Measurements from ENCODE around the gene CUTA. TPM values are rescaled to one million over a fixed set of nuclear protein-coding genes. Genes with fewer than 3 reads are reported as not detected.

The CUTA gene
- total and polyA plus RNA-seq, 5 donors from 2014 or later: 202 to 529 (median 476) TPM

- Histone ChIP-seq H3K4me3 (ENCODE audit: low read depth, low read length) (peak within 1 kb of the TSS; percentile 88), H3K27me3 (ENCODE audit: control insufficient read depth, insufficient read depth, low read length) (no peaks in the 10 kb centered on the region), H3K9me3 (ENCODE audit: control insufficient read depth in 2 of 2, low read length in 2 of 2) (no peaks in the 10 kb centered on the region), H3K4me1 (ENCODE audit: control insufficient read depth, insufficient read depth, low read length, poor library complexity, severe bottlenecking) (peaks cover 28% of the 10 kb centered on the region), H3K36me3 (ENCODE audit: control insufficient read depth, insufficient read depth, low read length) (peaks cover 10% of the 10 kb centered on the region), H3K27ac (ENCODE audit: insufficient read depth, low read length, poor library complexity, severe bottlenecking) (peak within 1 kb of the TSS; percentile 70)
- peaks cover 0 to 2% (median 0%) of the 10 kb centered on the region in 7 donors for H3K9me3 Mint-ChIP-seq
- peak within 1 kb of the TSS; percentile 97 to 100 (median 99) for H3K4me3 Mint-ChIP-seq
- no peaks in the 10 kb centered on the region for H3K27me3 Mint-ChIP-seq
- peak within 1 kb of the TSS; percentile 91 to 98 (median 96) for H3K27ac Mint-ChIP-seq
- peak; percentile 100 for ATAC-seq (ENCODE audit: low read depth in 2 of 2)
- H3K36me3 Mint-ChIP-seq: peaks cover 13% of the 10 kb centered on the region
- H3K4me1 Mint-ChIP-seq: peaks cover 11 to 49% (median 23%) of the 10 kb centered on the region in 4 donors
- DNase-seq: peak; percentile 93 to 96 (median 94)
These were observed 36.4 kb upstream of the CUTA start, which contains the start of gene ZBTB9 for GRCh38 chr6:33454009-33454946. TSS of gene ZBTB9 (plus strand) at chr6:33454576. CDS start at chr6:33455101, 525 bp downstream.

- peaks cover 10% of the 10 kb centered on the region for H3K36me3 ChIP-seq (ENCODE audit: control insufficient read depth, insufficient read depth, low read length)
- H3K27me3 Mint-ChIP-seq: no peaks in the 10 kb centered on the region
- no peaks in the 10 kb centered on the region for H3K27me3 ChIP-seq (ENCODE audit: control insufficient read depth, insufficient read depth, low read length)
- H3K9me3 ChIP-seq (ENCODE audit: control insufficient read depth in 2 of 2, low read length in 2 of 2): no peaks in the 10 kb centered on the region
- H3K4me1 ChIP-seq (ENCODE audit: control insufficient read depth, insufficient read depth, low read length, poor library complexity, severe bottlenecking): peaks cover 28% of the 10 kb centered on the region
- peak overlapping the region; percentile 90 to 98 (median 96) for H3K27ac Mint-ChIP-seq
- ATAC-seq (ENCODE audit: low read depth in 2 of 2) (no peak), DNase-seq (peak in 2 of 3 donors; percentile 5 to 26)
- peak overlapping the region; percentile 97 to 100 (median 99) for H3K4me3 Mint-ChIP-seq
- H3K27ac ChIP-seq (ENCODE audit: insufficient read depth, low read length, poor library complexity, severe bottlenecking): peak overlapping the region; percentile 70
- H3K9me3 Mint-ChIP-seq: peaks cover 0 to 2% (median 0%) of the 10 kb centered on the region in 7 donors
- peaks cover 11 to 55% (median 26%) of the 10 kb centered on the region in 4 donors for H3K4me1 Mint-ChIP-seq
- peaks cover 18% of the 10 kb centered on the region for H3K36me3 Mint-ChIP-seq
- H3K4me3 ChIP-seq (ENCODE audit: low read depth, low read length): peak overlapping the region; percentile 87
These were observed 35.6 kb upstream of the CUTA start for GRCh38 chr6:33453393-33454008.

GRCh38 chr6:33452496-33452895, 34.6 kb upstream of the CUTA start:
- Mint-ChIP-seq H3K27me3 (no peaks in the 10 kb centered on the region), H3K9me3 (peaks cover 0 to 2% (median 0%) of the 10 kb centered on the region in 7 donors), H3K4me1 (peaks cover 11 to 56% (median 27%) of the 10 kb centered on the region in 4 donors), H3K27ac (peak overlapping the region in 1 of 3 donors; percentile 96), H3K36me3 (peaks cover 26% of the 10 kb centered on the region), H3K4me3 (no peak overlapping the region)
- H3K36me3 ChIP-seq (ENCODE audit: control insufficient read depth, insufficient read depth, low read length): peaks cover 19% of the 10 kb centered on the region
- ATAC-seq (ENCODE audit: low read depth in 2 of 2): no peak
- no peak for DNase-seq
- H3K4me3 ChIP-seq (ENCODE audit: low read depth, low read length): no peak overlapping the region
- H3K9me3 ChIP-seq (ENCODE audit: control insufficient read depth in 2 of 2, low read length in 2 of 2): no peaks in the 10 kb centered on the region
- no peaks in the 10 kb centered on the region for H3K27me3 ChIP-seq (ENCODE audit: control insufficient read depth, insufficient read depth, low read length)
- peaks cover 28% of the 10 kb centered on the region for H3K4me1 ChIP-seq (ENCODE audit: control insufficient read depth, insufficient read depth, low read length, poor library complexity, severe bottlenecking)
- peak overlapping the region; percentile 70 for H3K27ac ChIP-seq (ENCODE audit: insufficient read depth, low read length, poor library complexity, severe bottlenecking)

- Mint-ChIP-seq H3K9me3 (peaks cover 0 to 2% (median 0%) of the 10 kb centered on the region in 7 donors), H3K4me3 (peak overlapping the region in 1 of 4 donors; percentile 61)
These were observed 33.7 kb upstream of the CUTA start for GRCh38 chr6:33451606-33452005.

GRCh38 chr6:33450434-33450833, 32.5 kb upstream of the CUTA start:
- Mint-ChIP-seq H3K27ac (peak overlapping the region in 1 of 3 donors; percentile 12), H3K9me3 (peaks cover 0 to 2% (median 0%) of the 10 kb centered on the region in 7 donors), H3K4me1 (peaks cover 10 to 37% (median 24%) of the 10 kb centered on the region in 4 donors), H3K27me3 (no peaks in the 10 kb centered on the region), H3K36me3 (peaks cover 22% of the 10 kb centered on the region), H3K4me3 (peak overlapping the region in 2 of 4 donors; percentile 44 to 49)
- peaks cover 16% of the 10 kb centered on the region for H3K36me3 ChIP-seq (ENCODE audit: control insufficient read depth, insufficient read depth, low read length)
- no peak overlapping the region for H3K27ac ChIP-seq (ENCODE audit: insufficient read depth, low read length, poor library complexity, severe bottlenecking)
- ATAC-seq (ENCODE audit: low read depth in 2 of 2) (no peak), DNase-seq (no peak)
- no peak overlapping the region for H3K4me3 ChIP-seq (ENCODE audit: low read depth, low read length)
- peaks cover 25% of the 10 kb centered on the region for H3K4me1 ChIP-seq (ENCODE audit: control insufficient read depth, insufficient read depth, low read length, poor library complexity, severe bottlenecking)
- H3K9me3 ChIP-seq (ENCODE audit: control insufficient read depth in 2 of 2, low read length in 2 of 2): no peaks in the 10 kb centered on the region
- no peaks in the 10 kb centered on the region for H3K27me3 ChIP-seq (ENCODE audit: control insufficient read depth, insufficient read depth, low read length)

More at GRCh38 chr6:33451606-33452005, 33.7 kb upstream of the CUTA start:
- Histone ChIP-seq H3K27me3 (ENCODE audit: control insufficient read depth, insufficient read depth, low read length) (no peaks in the 10 kb centered on the region), H3K9me3 (ENCODE audit: control insufficient read depth in 2 of 2, low read length in 2 of 2) (no peaks in the 10 kb centered on the region), H3K4me1 (ENCODE audit: control insufficient read depth, insufficient read depth, low read length, poor library complexity, severe bottlenecking) (peaks cover 28% of the 10 kb centered on the region), H3K4me3 (ENCODE audit: low read depth, low read length) (no peak overlapping the region), H3K36me3 (ENCODE audit: control insufficient read depth, insufficient read depth, low read length) (peaks cover 18% of the 10 kb centered on the region), H3K27ac (ENCODE audit: insufficient read depth, low read length, poor library complexity, severe bottlenecking) (peak overlapping the region; percentile 70)
- Mint-ChIP-seq H3K27me3 (no peaks in the 10 kb centered on the region), H3K36me3 (peaks cover 22% of the 10 kb centered on the region), H3K27ac (peak overlapping the region; percentile 17 to 90 (median 79)), H3K4me1 (peaks cover 11 to 49% (median 25%) of the 10 kb centered on the region in 4 donors)
- no peak for ATAC-seq (ENCODE audit: low read depth in 2 of 2)
- DNase-seq: no peak

GRCh38 chr6:33446356-33446755, 28.4 kb upstream of the CUTA start:
- H3K9me3 Mint-ChIP-seq: no peaks in the 10 kb centered on the region
- Histone ChIP-seq H3K9me3 (ENCODE audit: control insufficient read depth in 2 of 2, low read length in 2 of 2) (no peaks in the 10 kb centered on the region), H3K4me1 (ENCODE audit: control insufficient read depth, insufficient read depth, low read length, poor library complexity, severe bottlenecking) (no peaks in the 10 kb centered on the region), H3K27ac (ENCODE audit: insufficient read depth, low read length, poor library complexity, severe bottlenecking) (no peak overlapping the region), H3K27me3 (ENCODE audit: control insufficient read depth, insufficient read depth, low read length) (no peaks in the 10 kb centered on the region), H3K36me3 (ENCODE audit: control insufficient read depth, insufficient read depth, low read length) (peaks cover 33% of the 10 kb centered on the region), H3K4me3 (ENCODE audit: low read depth, low read length) (no peak overlapping the region)
- H3K36me3 Mint-ChIP-seq: peaks cover 33% of the 10 kb centered on the region
- peak overlapping the region in 2 of 3 donors; percentile 46 to 84 for H3K27ac Mint-ChIP-seq
- peaks cover 0 to 14% (median 9%) of the 10 kb centered on the region in 4 donors for H3K4me1 Mint-ChIP-seq
- peak overlapping the region in 1 of 4 donors; percentile 67 for H3K4me3 Mint-ChIP-seq
- no peaks in the 10 kb centered on the region for H3K27me3 Mint-ChIP-seq
- DNase-seq (no peak), ATAC-seq (ENCODE audit: low read depth in 2 of 2) (no peak)

- Mint-ChIP-seq H3K4me1 (peaks cover 0 to 9% (median 6%) of the 10 kb centered on the region in 4 donors), H3K27ac (peak overlapping the region in 2 of 3 donors; percentile 23 to 82), H3K4me3 (peak overlapping the region in 1 of 4 donors; percentile 55), H3K27me3 (no peaks in the 10 kb centered on the region), H3K9me3 (no peaks in the 10 kb centered on the region), H3K36me3 (peaks cover 33% of the 10 kb centered on the region)
- Histone ChIP-seq H3K9me3 (ENCODE audit: control insufficient read depth in 2 of 2, low read length in 2 of 2) (no peaks in the 10 kb centered on the region), H3K27ac (ENCODE audit: insufficient read depth, low read length, poor library complexity, severe bottlenecking) (peak overlapping the region; percentile 5), H3K4me1 (ENCODE audit: control insufficient read depth, insufficient read depth, low read length, poor library complexity, severe bottlenecking) (no peaks in the 10 kb centered on the region), H3K27me3 (ENCODE audit: control insufficient read depth, insufficient read depth, low read length) (no peaks in the 10 kb centered on the region), H3K4me3 (ENCODE audit: low read depth, low read length) (no peak overlapping the region), H3K36me3 (ENCODE audit: control insufficient read depth, insufficient read depth, low read length) (peaks cover 42% of the 10 kb centered on the region)
- no peak for ATAC-seq (ENCODE audit: low read depth in 2 of 2)
- DNase-seq: no peak
These were observed 27.3 kb upstream of the CUTA start for GRCh38 chr6:33445119-33445603.

Measured in CD4-positive, CD25-positive, alpha-beta regulatory T cell (primary cell).